Progenitor cell of endocrine pancreas (in vitro differentiated cells): ENCODE results near the gene ZNF12. TPM values are rescaled to one million over a fixed set of nuclear protein-coding genes. Genes with fewer than 3 reads are reported as not detected.

Experiments used
- DNase-seq: peaks from one replicate; pipeline ENCODE4 v3.0.0; 2021; ENCODE audit warnings: low spot score; ENCODE audit not compliant: unreplicated experiment
- H3K27ac Mint-ChIP-seq: 2 replicates; pipeline ENCODE4 v1.8.0; 2021; ENCODE audit warnings: mild to moderate bottlenecking, moderate library complexity, mixed read lengths
- H3K27me3 Mint-ChIP-seq: 2 replicates; pipeline ENCODE4 v1.8.0; 2021; ENCODE audit warnings: mixed read lengths
- H3K36me3 Mint-ChIP-seq: 2 replicates; pipeline ENCODE4 v1.8.0; 2022; ENCODE audit warnings: mixed read lengths; ENCODE audit not compliant: insufficient read depth
- H3K4me1 Mint-ChIP-seq: 2 replicates; pipeline ENCODE4 v1.8.0; 2021; ENCODE audit warnings: low read depth, mixed read lengths
- H3K4me3 Mint-ChIP-seq: 2 replicates; pipeline ENCODE4 v1.8.0; 2021; ENCODE audit warnings: low read depth, mild to moderate bottlenecking, moderate library complexity, mixed read lengths
- H3K9me3 Mint-ChIP-seq: 2 replicates; pipeline ENCODE4 v1.8.0; 2021; ENCODE audit warnings: low read depth, mixed read lengths
- total RNA-seq: library from RNA; stranded (reverse); gene quantifications from 2 replicates; pipeline ENCODE4 v1.2.1, GENCODE V29; 2021
- TF ChIP-seq, protein P1 (sequence below): fragments of 200-600 bp; sonication (generic); IDR thresholded peaks from one replicate; pipeline ENCODE4 v1.5.0; 2021; ENCODE audit warnings: antibody characterized with exemption, mild to moderate bottlenecking; ENCODE audit not compliant: unreplicated experiment

Gene ZNF12
- total RNA-seq, 1 donor from 2014 or later, result 28.8 TPM

DNA sequence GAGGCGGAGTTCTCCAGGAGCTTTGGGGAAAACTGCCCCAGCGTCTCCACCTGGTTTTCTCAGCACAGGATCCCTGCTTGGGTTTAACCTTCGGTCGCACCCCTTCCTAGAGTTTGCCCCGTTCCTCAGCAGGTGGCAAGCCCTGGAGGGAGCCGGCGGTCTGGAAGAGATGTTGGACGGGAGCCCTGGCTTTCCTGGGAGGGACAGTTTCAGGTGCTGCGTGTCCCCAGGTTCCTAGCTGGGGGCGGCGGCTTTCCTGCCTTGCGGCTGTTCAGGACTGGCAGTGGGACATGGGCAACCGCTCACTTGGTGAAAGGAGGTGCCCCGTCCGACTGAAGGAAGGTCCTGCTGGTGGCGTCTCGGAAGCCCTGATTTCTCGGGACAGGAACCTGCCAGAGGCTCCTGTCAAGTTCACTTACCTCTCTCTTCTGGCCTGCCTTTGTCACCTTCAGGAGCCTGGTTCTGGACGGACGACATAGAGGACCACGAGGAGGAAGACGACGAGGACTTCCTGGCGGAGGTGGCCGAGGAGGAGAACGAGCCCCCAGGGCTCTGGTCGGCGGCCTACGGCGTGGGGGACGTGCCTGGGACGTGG, 54.8 kb downstream of the ZNF12 start:
- H3K27me3 Mint-ChIP-seq, result no peaks in the 10 kb centered on the region
- no peak for DNase-seq
- TF ChIP-seq, protein P1, sequence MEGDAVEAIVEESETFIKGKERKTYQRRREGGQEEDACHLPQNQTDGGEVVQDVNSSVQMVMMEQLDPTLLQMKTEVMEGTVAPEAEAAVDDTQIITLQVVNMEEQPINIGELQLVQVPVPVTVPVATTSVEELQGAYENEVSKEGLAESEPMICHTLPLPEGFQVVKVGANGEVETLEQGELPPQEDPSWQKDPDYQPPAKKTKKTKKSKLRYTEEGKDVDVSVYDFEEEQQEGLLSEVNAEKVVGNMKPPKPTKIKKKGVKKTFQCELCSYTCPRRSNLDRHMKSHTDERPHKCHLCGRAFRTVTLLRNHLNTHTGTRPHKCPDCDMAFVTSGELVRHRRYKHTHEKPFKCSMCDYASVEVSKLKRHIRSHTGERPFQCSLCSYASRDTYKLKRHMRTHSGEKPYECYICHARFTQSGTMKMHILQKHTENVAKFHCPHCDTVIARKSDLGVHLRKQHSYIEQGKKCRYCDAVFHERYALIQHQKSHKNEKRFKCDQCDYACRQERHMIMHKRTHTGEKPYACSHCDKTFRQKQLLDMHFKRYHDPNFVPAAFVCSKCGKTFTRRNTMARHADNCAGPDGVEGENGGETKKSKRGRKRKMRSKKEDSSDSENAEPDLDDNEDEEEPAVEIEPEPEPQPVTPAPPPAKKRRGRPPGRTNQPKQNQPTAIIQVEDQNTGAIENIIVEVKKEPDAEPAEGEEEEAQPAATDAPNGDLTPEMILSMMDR, result no peak
- H3K27ac Mint-ChIP-seq, result peak overlapping the region; percentile 91
- no peak overlapping the region for H3K4me3 Mint-ChIP-seq
- H3K4me1 Mint-ChIP-seq, result no peaks in the 10 kb centered on the region
- H3K36me3 Mint-ChIP-seq, result peaks cover 32% of the 10 kb centered on the region
- no peaks in the 10 kb centered on the region for H3K9me3 Mint-ChIP-seq

DNA sequence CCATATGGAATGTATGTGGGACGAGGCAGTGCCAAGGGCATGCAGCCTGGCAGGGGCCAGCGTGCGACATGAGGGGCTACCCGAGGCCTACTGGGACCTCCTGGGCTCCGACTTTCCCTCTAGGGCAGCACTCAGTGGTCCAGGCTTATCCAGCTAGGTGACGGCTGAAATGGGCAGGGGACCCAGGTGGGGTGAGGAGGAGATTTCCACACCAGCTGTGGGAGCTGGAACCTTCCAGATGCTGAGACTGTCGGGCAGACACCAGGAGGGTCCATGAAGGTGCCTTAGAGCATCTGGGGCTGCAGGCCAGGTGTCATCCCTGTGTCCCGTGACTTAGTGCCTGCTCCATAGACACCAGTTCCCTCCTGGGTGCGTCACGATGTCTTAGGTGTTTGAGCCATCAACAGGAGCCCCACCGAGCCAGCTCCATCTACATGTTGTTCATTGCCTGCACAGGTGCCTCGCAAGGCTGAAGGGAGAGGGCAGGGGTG, 56.2 kb downstream of the ZNF12 start:
- peaks cover 32% of the 10 kb centered on the region for H3K36me3 Mint-ChIP-seq
- DNase-seq, result no peak
- no peaks in the 10 kb centered on the region for H3K27me3 Mint-ChIP-seq
- H3K9me3 Mint-ChIP-seq, result no peaks in the 10 kb centered on the region
- no peaks in the 10 kb centered on the region for H3K4me1 Mint-ChIP-seq
- no peak overlapping the region for H3K4me3 Mint-ChIP-seq
- TF ChIP-seq, protein P1, result no peak
- H3K27ac Mint-ChIP-seq, result peak overlapping the region; percentile 91

DNA sequence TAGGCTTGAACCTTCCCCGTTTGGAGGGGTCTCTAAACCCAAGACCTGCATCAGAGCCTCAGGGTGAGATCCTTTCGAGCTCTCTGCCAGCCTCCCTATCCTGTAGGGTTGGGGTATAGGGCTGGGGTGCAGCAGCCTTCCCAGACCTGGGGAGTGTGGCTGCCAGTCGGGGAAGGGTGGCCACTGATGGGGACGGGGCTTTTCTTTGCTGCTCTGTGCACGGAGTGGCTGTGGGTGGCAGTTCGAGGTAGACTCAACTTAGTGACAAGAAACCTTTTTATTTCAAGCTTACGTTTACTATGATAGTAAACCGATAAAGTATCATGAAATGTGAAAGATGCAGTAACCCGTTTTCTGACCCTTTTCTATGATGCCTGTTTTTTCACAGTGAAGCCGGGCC, 56.7 kb downstream of the ZNF12 start:
- DNase-seq, result no peak
- Mint-ChIP-seq H3K4me1 (no peaks in the 10 kb centered on the region), H3K27ac (no peak overlapping the region), H3K36me3 (peaks cover 28% of the 10 kb centered on the region), H3K4me3 (no peak overlapping the region), H3K27me3 (no peaks in the 10 kb centered on the region), H3K9me3 (no peaks in the 10 kb centered on the region)
- TF ChIP-seq, protein P1, result no peak

DNA sequence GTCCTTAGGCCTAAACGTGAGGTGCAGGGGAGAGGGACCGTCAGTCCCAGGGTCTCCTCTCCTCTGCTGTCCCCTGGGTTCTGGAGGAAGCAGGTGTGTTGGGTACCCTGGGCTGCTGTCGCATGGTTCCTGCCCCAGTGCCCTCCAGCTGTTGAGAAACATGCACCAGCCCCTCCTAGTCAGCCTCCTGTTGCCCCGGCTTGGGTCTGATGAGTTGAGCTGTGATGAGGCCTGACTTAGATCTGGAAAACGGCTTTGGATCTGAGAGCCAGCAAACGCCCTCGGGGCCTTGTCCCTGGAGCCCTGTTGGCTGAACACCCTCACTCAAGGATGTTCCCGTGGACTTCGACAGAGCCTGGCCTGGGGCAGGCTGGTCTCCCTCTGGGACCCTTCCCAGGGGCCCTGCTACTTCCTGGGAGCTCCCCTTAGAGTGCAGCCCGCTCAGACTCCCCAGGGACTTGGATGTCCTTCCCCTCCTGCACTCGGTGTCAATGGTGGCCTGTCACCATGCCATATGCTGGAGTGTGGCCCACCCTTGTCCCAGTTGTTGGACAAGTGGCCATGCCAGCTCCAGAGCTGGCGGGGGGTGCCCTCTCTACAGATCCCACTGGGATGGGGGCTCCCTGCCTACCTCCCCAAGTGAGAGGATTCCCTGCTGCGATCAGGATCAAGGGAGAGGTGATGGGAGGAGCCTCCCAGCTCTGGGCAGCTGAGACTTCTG, 57.3 kb downstream of the ZNF12 start:
- no peak overlapping the region for H3K4me3 Mint-ChIP-seq
- no peak for DNase-seq
- no peaks in the 10 kb centered on the region for H3K4me1 Mint-ChIP-seq
- H3K27me3 Mint-ChIP-seq, result no peaks in the 10 kb centered on the region
- no peak overlapping the region for H3K27ac Mint-ChIP-seq
- peaks cover 24% of the 10 kb centered on the region for H3K36me3 Mint-ChIP-seq
- no peaks in the 10 kb centered on the region for H3K9me3 Mint-ChIP-seq
- TF ChIP-seq, protein P1, result no peak

DNA sequence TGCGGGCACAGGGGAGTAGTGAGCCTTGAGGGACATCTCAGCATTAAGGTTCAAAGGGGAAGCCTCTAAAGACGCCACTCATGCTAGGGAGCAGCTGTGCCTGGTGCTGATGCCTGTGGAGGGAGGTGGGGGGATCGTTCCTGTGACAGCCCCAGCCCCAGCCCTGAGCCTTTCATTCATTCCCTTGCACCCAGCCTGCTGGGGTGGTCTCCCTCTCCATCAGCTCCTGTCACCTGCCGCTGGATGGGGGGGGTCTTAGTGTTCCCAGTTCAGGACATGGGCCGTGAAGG, 58.0 kb downstream of the ZNF12 start:
- Mint-ChIP-seq H3K36me3 (peaks cover 24% of the 10 kb centered on the region), H3K9me3 (no peaks in the 10 kb centered on the region), H3K27me3 (no peaks in the 10 kb centered on the region), H3K27ac (no peak overlapping the region), H3K4me3 (no peak overlapping the region), H3K4me1 (no peaks in the 10 kb centered on the region)
- TF ChIP-seq, protein P1, result no peak
- DNase-seq, result no peak
